ENCODE measurements around the gene ETV7. TPM values are rescaled to one million over a fixed set of nuclear protein-coding genes. Genes with fewer than 3 reads are reported as not detected.

Gene ETV7
- total RNA-seq, 1 donor from 2014 or later = not detected

- H3K9me3 Mint-ChIP-seq (ENCODE audit: unreplicated experiment) = no peaks in the 10 kb centered on the region
- peaks cover 15% of the 10 kb centered on the region for H3K4me1 Mint-ChIP-seq (ENCODE audit: unreplicated experiment)
- H3K27ac Mint-ChIP-seq (ENCODE audit: unreplicated experiment) = no peak overlapping the region
- no peak for TF ChIP-seq CTCF (IDR thresholded peaks at IDR 0.05; ENCODE audit: unreplicated experiment)
- H3K27me3 Mint-ChIP-seq (ENCODE audit: unreplicated experiment) = peaks cover 9% of the 10 kb centered on the region
- H3K4me3 Mint-ChIP-seq (ENCODE audit: unreplicated experiment) = no peak overlapping the region
- H3K36me3 Mint-ChIP-seq (ENCODE audit: low read depth, unreplicated experiment) = peaks cover 6% of the 10 kb centered on the region
- no peak for DNase-seq (ENCODE audit: low spot score)
Observed at GRCh38 chr6:36337814-36338213, 49.7 kb downstream of the ETV7 start.

- H3K36me3 Mint-ChIP-seq (ENCODE audit: low read depth, unreplicated experiment) = peaks cover 6% of the 10 kb centered on the region
- H3K27ac Mint-ChIP-seq (ENCODE audit: unreplicated experiment) = no peak within 1 kb of the TSS
- H3K4me1 Mint-ChIP-seq (ENCODE audit: unreplicated experiment) = peaks cover 15% of the 10 kb centered on the region
- no peak for DNase-seq (ENCODE audit: low spot score)
- peaks cover 13% of the 10 kb centered on the region for H3K27me3 Mint-ChIP-seq (ENCODE audit: unreplicated experiment)
- H3K4me3 Mint-ChIP-seq (ENCODE audit: unreplicated experiment) = no peak within 1 kb of the TSS
- no peak for TF ChIP-seq CTCF (IDR thresholded peaks at IDR 0.05; ENCODE audit: unreplicated experiment)
- H3K9me3 Mint-ChIP-seq (ENCODE audit: unreplicated experiment) = no peaks in the 10 kb centered on the region
Observed at GRCh38 chr6:36336779-36337241, 50.7 kb downstream of the ETV7 start, which contains the start of gene BNIP5. Gene BNIP5, minus strand, starts transcription at chr6:36336888. Its CDS starts 6,198 bp downstream, at chr6:36330690.

GRCh38 chr6:36336208-36336710, 51.2 kb downstream of the ETV7 start:
- no peak overlapping the region for H3K27ac Mint-ChIP-seq (ENCODE audit: unreplicated experiment)
- no peak overlapping the region for H3K4me3 Mint-ChIP-seq (ENCODE audit: unreplicated experiment)
- no peak for DNase-seq (ENCODE audit: low spot score)
- H3K36me3 Mint-ChIP-seq (ENCODE audit: low read depth, unreplicated experiment) = peaks cover 6% of the 10 kb centered on the region
- H3K4me1 Mint-ChIP-seq (ENCODE audit: unreplicated experiment) = peaks cover 15% of the 10 kb centered on the region
- no peaks in the 10 kb centered on the region for H3K9me3 Mint-ChIP-seq (ENCODE audit: unreplicated experiment)
- H3K27me3 Mint-ChIP-seq (ENCODE audit: unreplicated experiment) = peaks cover 13% of the 10 kb centered on the region
- no peak for TF ChIP-seq CTCF (IDR thresholded peaks at IDR 0.05; ENCODE audit: unreplicated experiment)

- DNase-seq (ENCODE audit: low spot score) = no peak
- peaks cover 12% of the 10 kb centered on the region for H3K27me3 Mint-ChIP-seq (ENCODE audit: unreplicated experiment)
- no peaks in the 10 kb centered on the region for H3K9me3 Mint-ChIP-seq (ENCODE audit: unreplicated experiment)
- no peak overlapping the region for H3K27ac Mint-ChIP-seq (ENCODE audit: unreplicated experiment)
- H3K4me1 Mint-ChIP-seq (ENCODE audit: unreplicated experiment) = peaks cover 13% of the 10 kb centered on the region
- H3K36me3 Mint-ChIP-seq (ENCODE audit: low read depth, unreplicated experiment) = peaks cover 6% of the 10 kb centered on the region
- no peak overlapping the region for H3K4me3 Mint-ChIP-seq (ENCODE audit: unreplicated experiment)
- TF ChIP-seq CTCF (IDR thresholded peaks at IDR 0.05; ENCODE audit: unreplicated experiment) = no peak
Observed at GRCh38 chr6:36335465-36336207, 51.8 kb downstream of the ETV7 start.

GRCh38 chr6:36334832-36335459, 52.5 kb downstream of the ETV7 start:
- TF ChIP-seq CTCF (IDR thresholded peaks at IDR 0.05; ENCODE audit: unreplicated experiment) = no peak
- Mint-ChIP-seq H3K27me3 (ENCODE audit: unreplicated experiment) (peaks cover 10% of the 10 kb centered on the region), H3K9me3 (ENCODE audit: unreplicated experiment) (no peaks in the 10 kb centered on the region), H3K36me3 (ENCODE audit: low read depth, unreplicated experiment) (peaks cover 3% of the 10 kb centered on the region), H3K27ac (ENCODE audit: unreplicated experiment) (no peak overlapping the region), H3K4me1 (ENCODE audit: unreplicated experiment) (peaks cover 12% of the 10 kb centered on the region), H3K4me3 (ENCODE audit: unreplicated experiment) (no peak overlapping the region)
- DNase-seq (ENCODE audit: low spot score) = no peak

All from endothelial cell (in vitro differentiated cells).